Left lung (tissue), 10 donors: ENCODE results near the gene RNF8. TPM values are rescaled to one million over a fixed set of nuclear protein-coding genes. Genes with fewer than 3 reads are reported as not detected.

Experiments
- ATAC-seq: fragments of 200-7000 bp; cut with Tn5 transposase; one replicate; pipeline ENCODE4 v1.9.1; 2020; ENCODE audit warnings: moderate library complexity
- DNase-seq, 4 donors: peaks; one replicate each; pipeline ENCODE4 v3.0.0-alpha.2; 2013 to 2020
- H3K27ac ChIP-seq, 2 donors: fragments of 200-600 bp; sonication (generic) in 1 of 2; one replicate each; pipeline versions ENCODE4 v1.5.0 to v1.8.0; 2020 to 2021
- H3K27me3 ChIP-seq, 2 donors: fragments of 200-600 bp; sonication (generic) in 1 of 2; one replicate each; pipeline versions ENCODE4 v1.5.0 to v1.8.0; 2020 to 2021
- H3K36me3 ChIP-seq, 2 donors: fragments of 200-600 bp; sonication (generic) in 1 of 2; one replicate each; pipeline versions ENCODE4 v1.5.0 to v1.8.0; 2020 to 2021
- H3K4me1 ChIP-seq, 2 donors: fragments of 200-600 bp; one replicate each; pipeline ENCODE4 v1.8.0; 2021
- H3K4me3 ChIP-seq, 2 donors: fragments of 200-600 bp; sonication (generic) in 1 of 2; one replicate each; pipeline versions ENCODE4 v1.5.0 to v1.8.0; 2020 to 2021; ENCODE audit warnings: mild to moderate bottlenecking in 1 of 2
- H3K9me3 ChIP-seq, 2 donors: fragments of 200-600 bp; sonication (generic) in 1 of 2; one replicate each; pipeline versions ENCODE4 v1.5.0 to v1.8.0; 2020 to 2021
- intact Hi-C, 2 donors: fragments of 100-400 bp; cut with DNase I; formaldehyde crosslinking; loops; one replicate each; pipeline versions ENCODE4 v1.11.2 to v1.14.2; 2022
- polyA plus RNA-seq, 6 donors: library from polyadenylated mRNA; unstranded; fragments of 120-200 nt; gene quantifications; one replicate each; pipeline ENCODE4 v1.2.1, GENCODE V29; 2013; ENCODE audit not compliant: insufficient read length in 6 of 6
- total RNA-seq, 2 donors: library from RNA; stranded (reverse); fragmentation: NEBNext Ultra II Directional; extraction: Animal tissue kit (Norgen Biotek cat#: 25700); gene quantifications; one replicate each; pipeline ENCODE4 v1.2.1, GENCODE V29; 2021
- TF ChIP-seq, protein P1 (sequence below), 2 donors: fragments of 200-600 bp; sonication (generic) in 1 of 2; IDR thresholded peaks; one replicate each; pipeline versions ENCODE4 v1.5.0 to v1.8.0; 2021; ENCODE audit warnings: antibody characterized with exemption in 2 of 2
- donor health status: DM: no; HTN: yes; CAD: no.
- donor health status: DM: no; HTN: no; CAD: no.

The RNF8 gene
- total and polyA plus RNA-seq, 8 donors = 11.8 to 46.1 (median 34.8) TPM

DNA sequence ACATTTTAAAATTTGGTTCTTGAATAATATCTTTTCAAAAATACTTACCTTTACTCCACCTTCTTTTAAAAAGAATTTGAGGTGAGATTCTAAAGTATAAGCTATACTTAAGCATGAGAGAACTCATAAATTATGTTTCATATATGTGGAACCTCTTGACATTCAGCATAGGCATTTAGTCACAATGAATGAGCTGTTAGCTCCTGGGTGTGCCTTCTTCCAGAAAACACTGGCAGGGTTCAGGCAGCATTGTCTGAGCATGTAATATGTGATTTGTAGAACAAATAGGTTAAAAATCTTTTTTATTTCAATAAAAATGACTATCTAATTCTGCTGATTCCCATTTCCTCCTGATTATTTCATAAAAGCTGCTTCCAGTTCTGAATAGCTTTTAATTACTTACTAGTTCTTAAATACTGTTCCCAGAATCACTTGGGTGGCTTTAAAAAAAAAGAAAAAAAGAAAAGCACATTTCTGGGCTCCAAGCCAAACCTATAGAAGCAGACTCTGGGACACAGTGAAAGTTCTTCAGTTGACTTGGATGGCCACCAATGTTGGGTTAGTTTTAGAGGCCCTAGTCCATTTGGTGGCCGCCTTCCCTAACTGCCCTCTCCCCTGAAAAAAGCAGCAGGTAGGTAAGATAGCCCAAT lies 20.2 kb downstream of the RNF8 start:
- TF ChIP-seq, protein P1, sequence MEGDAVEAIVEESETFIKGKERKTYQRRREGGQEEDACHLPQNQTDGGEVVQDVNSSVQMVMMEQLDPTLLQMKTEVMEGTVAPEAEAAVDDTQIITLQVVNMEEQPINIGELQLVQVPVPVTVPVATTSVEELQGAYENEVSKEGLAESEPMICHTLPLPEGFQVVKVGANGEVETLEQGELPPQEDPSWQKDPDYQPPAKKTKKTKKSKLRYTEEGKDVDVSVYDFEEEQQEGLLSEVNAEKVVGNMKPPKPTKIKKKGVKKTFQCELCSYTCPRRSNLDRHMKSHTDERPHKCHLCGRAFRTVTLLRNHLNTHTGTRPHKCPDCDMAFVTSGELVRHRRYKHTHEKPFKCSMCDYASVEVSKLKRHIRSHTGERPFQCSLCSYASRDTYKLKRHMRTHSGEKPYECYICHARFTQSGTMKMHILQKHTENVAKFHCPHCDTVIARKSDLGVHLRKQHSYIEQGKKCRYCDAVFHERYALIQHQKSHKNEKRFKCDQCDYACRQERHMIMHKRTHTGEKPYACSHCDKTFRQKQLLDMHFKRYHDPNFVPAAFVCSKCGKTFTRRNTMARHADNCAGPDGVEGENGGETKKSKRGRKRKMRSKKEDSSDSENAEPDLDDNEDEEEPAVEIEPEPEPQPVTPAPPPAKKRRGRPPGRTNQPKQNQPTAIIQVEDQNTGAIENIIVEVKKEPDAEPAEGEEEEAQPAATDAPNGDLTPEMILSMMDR (IDR thresholded peaks at IDR 0.05) = no peak
- Histone ChIP-seq H3K4me1 (peaks cover 5 to 10% of the 10 kb centered on the region in 2 donors), H3K9me3 (no peaks in the 10 kb centered on the region), H3K36me3 (peaks cover 0 to 56% of the 10 kb centered on the region in 2 donors), H3K27me3 (no peaks in the 10 kb centered on the region), H3K4me3 (no peak overlapping the region), H3K27ac (no peak overlapping the region)
- DNase-seq (no peak), ATAC-seq (no peak)
- intact Hi-C loops = no loop called here

DNA sequence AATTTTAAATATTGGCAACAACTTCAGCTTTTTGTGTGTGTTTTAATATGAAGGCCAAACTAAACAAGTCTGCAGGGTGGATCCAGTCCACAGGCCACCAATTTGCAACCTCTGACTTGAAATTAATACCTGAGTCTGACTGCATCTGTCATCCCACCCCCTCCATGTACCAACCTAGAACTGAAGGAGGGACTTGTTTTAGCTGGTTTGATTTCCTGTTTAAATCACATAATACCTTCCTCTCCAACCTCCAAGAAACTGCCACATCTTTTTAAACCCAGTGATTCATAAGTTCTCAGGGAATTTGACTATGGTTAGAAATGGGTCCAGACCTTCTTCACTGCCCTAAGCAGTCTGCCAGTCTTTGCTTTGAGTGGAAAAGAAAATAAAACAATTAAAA lies 21.6 kb downstream of the RNF8 start:
- intact Hi-C loops = no loop called here
- H3K4me3 ChIP-seq = no peak overlapping the region
- ATAC-seq = no peak
- peaks cover 0 to 69% of the 10 kb centered on the region in 2 donors for H3K36me3 ChIP-seq
- H3K9me3 ChIP-seq = no peaks in the 10 kb centered on the region
- no peaks in the 10 kb centered on the region for H3K4me1 ChIP-seq
- TF ChIP-seq, protein P1 (IDR thresholded peaks at IDR 0.05) = no peak
- no peak for DNase-seq
- no peak overlapping the region for H3K27ac ChIP-seq
- no peaks in the 10 kb centered on the region for H3K27me3 ChIP-seq

DNA sequence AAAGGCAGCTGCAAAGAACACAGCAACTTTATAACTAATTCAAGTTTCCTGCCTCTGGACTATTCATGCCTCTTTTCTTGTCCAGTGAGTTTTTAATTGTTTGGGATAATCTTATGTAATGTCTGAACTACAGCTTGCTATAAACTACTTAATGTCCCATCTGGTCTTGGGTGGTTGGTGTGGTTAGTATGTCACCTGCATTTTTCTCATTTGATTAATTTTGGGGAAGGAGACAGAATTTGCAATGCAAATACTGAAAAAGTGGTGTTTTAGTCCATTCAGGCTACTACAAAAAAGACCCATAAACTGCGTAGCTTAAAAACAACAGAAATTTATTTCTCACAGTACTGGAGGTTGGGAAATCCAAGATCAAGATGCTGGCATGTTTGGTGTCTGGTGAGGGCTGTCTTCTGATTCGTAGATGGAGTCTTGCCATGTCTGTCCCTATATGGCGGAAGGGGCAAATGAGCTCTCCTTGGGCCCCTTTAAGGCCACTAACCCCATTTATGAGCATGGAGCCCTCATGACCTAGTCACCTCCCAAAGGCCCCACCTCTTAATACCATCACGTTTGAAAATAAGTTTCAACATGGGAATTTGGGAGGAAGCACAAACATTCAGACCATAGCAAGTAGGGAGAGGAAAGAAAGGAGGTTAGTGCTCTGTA lies 22.4 kb downstream of the RNF8 start:
- Histone ChIP-seq H3K9me3 (no peaks in the 10 kb centered on the region), H3K4me3 (no peak overlapping the region), H3K4me1 (no peaks in the 10 kb centered on the region), H3K36me3 (peaks cover 0 to 71% of the 10 kb centered on the region in 2 donors), H3K27ac (no peak overlapping the region), H3K27me3 (no peaks in the 10 kb centered on the region)
- intact Hi-C loops = no loop called here
- TF ChIP-seq, protein P1 (IDR thresholded peaks at IDR 0.05) = no peak
- DNase-seq = no peak
- ATAC-seq = no peak

DNA sequence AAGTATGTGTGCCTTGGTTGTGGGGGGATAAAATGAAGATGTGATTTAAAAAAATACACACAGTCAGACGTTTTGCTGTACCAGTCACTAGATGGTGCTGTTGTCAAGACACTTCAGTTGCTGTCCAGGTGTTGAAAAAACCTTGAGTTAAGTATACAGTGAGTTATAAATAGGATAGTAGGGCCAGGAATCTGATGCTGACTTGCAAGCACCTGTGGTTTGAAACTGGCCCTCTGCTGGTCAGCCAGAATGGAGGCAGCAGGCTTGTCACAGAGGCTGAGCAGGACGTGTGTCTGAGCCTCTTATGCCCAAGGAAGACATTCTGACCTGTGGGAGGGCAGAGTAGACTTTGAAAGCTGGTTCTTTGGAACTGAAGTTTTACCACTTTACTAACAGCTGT lies 27.8 kb downstream of the RNF8 start:
- no peak overlapping the region for H3K4me3 ChIP-seq
- peak; percentile 98 for ATAC-seq
- no peaks in the 10 kb centered on the region for H3K27me3 ChIP-seq
- TF ChIP-seq, protein P1 (IDR thresholded peaks at IDR 0.05) = peak; percentile 41 to 49
- no peaks in the 10 kb centered on the region for H3K9me3 ChIP-seq
- H3K4me1 ChIP-seq = no peaks in the 10 kb centered on the region
- DNase-seq = peak in 3 of 4 donors; percentile 9 to 40 (median 23)
- H3K36me3 ChIP-seq = peaks cover 0 to 84% of the 10 kb centered on the region in 2 donors
- intact Hi-C loops = no loop called here
- no peak overlapping the region for H3K27ac ChIP-seq

DNA sequence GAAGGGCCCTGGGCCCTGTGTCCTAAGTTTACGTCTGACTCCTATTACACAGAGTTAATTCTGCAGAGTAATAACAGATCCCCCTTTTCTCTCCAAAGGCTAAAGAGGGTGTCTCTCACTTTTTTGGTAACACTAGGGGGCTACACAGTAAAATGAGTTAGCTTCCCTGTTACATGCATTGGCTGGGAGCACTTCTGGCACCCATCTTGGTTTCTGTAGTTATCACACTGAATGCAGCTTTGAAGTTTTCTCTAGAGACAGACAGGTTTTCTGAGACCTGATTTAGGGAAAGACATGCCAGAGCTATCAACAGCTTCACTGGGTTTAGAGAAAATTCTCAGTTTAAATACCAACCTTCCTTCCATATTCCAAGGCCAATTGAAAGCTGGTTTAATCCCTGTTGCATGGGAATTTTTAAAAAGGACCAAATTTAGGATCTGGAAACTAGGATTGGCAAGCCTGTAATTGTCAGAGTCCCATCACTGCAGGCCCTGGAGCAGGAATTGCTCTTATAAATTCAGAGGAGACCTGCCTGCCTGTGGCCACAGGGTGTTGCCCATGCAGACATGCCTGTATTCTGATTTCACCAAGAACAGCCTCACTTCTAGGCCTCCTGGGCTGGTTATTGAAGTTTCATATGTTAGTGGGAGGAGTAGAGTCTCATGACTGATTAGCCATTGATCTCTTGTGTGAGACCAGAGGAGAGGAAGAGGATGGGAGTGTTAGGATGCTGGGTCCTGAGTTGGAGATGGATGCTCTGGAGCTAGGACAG lies 29.4 kb downstream of the RNF8 start:
- no peak for ATAC-seq
- TF ChIP-seq, protein P1 (IDR thresholded peaks at IDR 0.05) = no peak
- intact Hi-C loops = no loop called here

More for the DNA sequence above, 29.4 kb downstream of the RNF8 start:
- Histone ChIP-seq H3K9me3 (no peaks in the 10 kb centered on the region), H3K27ac (no peak overlapping the region), H3K27me3 (no peaks in the 10 kb centered on the region), H3K4me3 (no peak overlapping the region), H3K36me3 (peaks cover 0 to 84% of the 10 kb centered on the region in 2 donors), H3K4me1 (no peaks in the 10 kb centered on the region)
- no peak for DNase-seq
